HepG2 (cell line): ENCODE data around the gene UBTF. TPM values are rescaled to one million over a fixed set of nuclear protein-coding genes. Genes with fewer than 3 reads are reported as not detected.

Experiments used
- AGO1 ChIP-seq: fragments of 200-400 bp; formaldehyde crosslinking; IDR thresholded peaks from 2 replicates; pipeline ENCODE4 v1.6.1; 2017; ENCODE audit warnings: mild to moderate bottlenecking, low read depth, low read length, moderate library complexity; ENCODE audit not compliant: poor library complexity, severe bottlenecking
- BORCS8-MEF2B ChIP-seq: sonication (generic); formaldehyde crosslinking; IDR thresholded peaks from 2 replicates; pipeline ENCODE4 v1.8.0; 2022; ENCODE audit warnings: mild to moderate bottlenecking, missing genetic modification reagents
- DMAP1 ChIP-seq: IDR thresholded peaks from 2 replicates; pipeline ENCODE4 v1.6.1; 2016
- JARID2 ChIP-seq: sonication (generic); formaldehyde crosslinking; IDR thresholded peaks from 2 replicates; pipeline ENCODE4 v1.8.1; 2023; ENCODE audit warnings: missing genetic modification reagents, inconsistent platforms; ENCODE audit not compliant: insufficient replicate concordance
- KDM5B ChIP-seq: sonication (generic); formaldehyde crosslinking; IDR thresholded peaks from 2 replicates; pipeline ENCODE4 v1.4.0; 2020; ENCODE audit warnings: missing genetic modification reagents, mild to moderate bottlenecking, borderline replicate concordance
- MAFF ChIP-seq: IDR thresholded peaks from 2 replicates; pipeline ENCODE4 v1.6.1; 2011; ENCODE audit warnings: low read depth, low read length, improper control_type of control experiment
- MAFG ChIP-seq: sonication (generic); formaldehyde crosslinking; IDR thresholded peaks from 2 replicates; pipeline ENCODE4 v1.5.1; 2020; ENCODE audit warnings: mild to moderate bottlenecking, missing genetic modification reagents
- MED13 ChIP-seq: sonication (generic); formaldehyde crosslinking; IDR thresholded peaks from 2 replicates; pipeline ENCODE4 v1.5.0; 2020; ENCODE audit warnings: missing genetic modification reagents
- MZF1 ChIP-seq: sonication (generic); formaldehyde crosslinking; IDR thresholded peaks from 2 replicates; pipeline ENCODE4 v1.8.1; 2023; ENCODE audit warnings: mild to moderate bottlenecking, missing genetic modification reagents, borderline replicate concordance
- NCOA5 ChIP-seq: sonication (generic); formaldehyde crosslinking; IDR thresholded peaks from 2 replicates; pipeline ENCODE4 v1.4.0; 2020; ENCODE audit warnings: missing genetic modification reagents
- NR2C2 ChIP-seq: sonication (generic); formaldehyde crosslinking; IDR thresholded peaks from 2 replicates; pipeline ENCODE4 v1.4.0; 2020; ENCODE audit warnings: missing genetic modification reagents, mild to moderate bottlenecking, moderate library complexity, borderline replicate concordance
- TEAD2 ChIP-seq: sonication (generic); formaldehyde crosslinking; IDR thresholded peaks from 2 replicates; pipeline ENCODE4 v1.9.0; 2021; ENCODE audit warnings: missing genetic modification reagents
- YEATS2 ChIP-seq: sonication (generic); formaldehyde crosslinking; IDR thresholded peaks from 2 replicates; pipeline ENCODE4 v1.4.0; 2020; ENCODE audit warnings: missing genetic modification reagents, borderline replicate concordance
- ZBTB34 ChIP-seq: sonication (generic); formaldehyde crosslinking; IDR thresholded peaks from 2 replicates; pipeline ENCODE4 v1.8.0; 2022; ENCODE audit warnings: mild to moderate bottlenecking, missing genetic modification reagents
- ZFP36L2 ChIP-seq: sonication (generic); formaldehyde crosslinking; IDR thresholded peaks from 2 replicates; pipeline ENCODE4 v1.4.0; 2020; ENCODE audit warnings: missing genetic modification reagents
- ZNF556 ChIP-seq: sonication (generic); formaldehyde crosslinking; IDR thresholded peaks from 2 replicates; pipeline ENCODE4 v1.4.0; 2020; ENCODE audit warnings: mild to moderate bottlenecking, missing genetic modification reagents, borderline replicate concordance
- ZNF724P ChIP-seq: sonication (generic); formaldehyde crosslinking; IDR thresholded peaks from 2 replicates; pipeline ENCODE4 v1.8.0; 2022; ENCODE audit warnings: missing genetic modification reagents, borderline replicate concordance
- ZNF740 ChIP-seq: sonication (generic); formaldehyde crosslinking; IDR thresholded peaks from 2 replicates; pipeline ENCODE4 v1.4.0; 2020; ENCODE audit warnings: missing genetic modification reagents
- ZNF800 ChIP-seq: sonication (generic); formaldehyde crosslinking; IDR thresholded peaks from 2 replicates; pipeline ENCODE4 v1.4.0; 2020; ENCODE audit warnings: missing genetic modification reagents
- polyA plus RNA-seq, 8 experiments: library from polyadenylated mRNA; depleted of rRNA in 3 of 8; stranded (reverse) in 7 of 8; unstranded in 1 of 8; fragments of >200 nt; fragmentation: Illumina TruSeq in 4 of 8; extraction: Trizol in 4 of 8; gene quantifications; 2 replicates each; pipeline versions ENCODE4 v1.2.1 to v1.2.3, GENCODE V29; 2011 to 2016; ENCODE audit warnings: low read depth in 4 of 8, missing spikeins in 1 of 8, mixed read lengths in 1 of 8; ENCODE audit not compliant: insufficient read depth in 1 of 8
- total RNA-seq, 5 experiments: library from RNA; depleted of rRNA; stranded (reverse); fragments of >200 nt; fragmentation: Illumina TruSeq; extraction: Trizol; gene quantifications; 2 replicates each; pipeline ENCODE4 v1.2.3, GENCODE V29; 2016; ENCODE audit warnings: low read depth in 1 of 5
- TF ChIP-seq, protein P1 (sequence below): sonication (generic); formaldehyde crosslinking; IDR thresholded peaks from 2 replicates; pipeline ENCODE4 v1.5.1; 2020; ENCODE audit warnings: missing genetic modification reagents, mild to moderate bottlenecking, borderline replicate concordance
- TF ChIP-seq, protein P2 (sequence below): IDR thresholded peaks from 2 replicates; pipeline ENCODE4 v1.6.1; 2016; ENCODE audit warnings: missing genetic modification reagents, missing compliant biosample characterization
- TF ChIP-seq, protein P3 (sequence below): sonication (generic); formaldehyde crosslinking; IDR thresholded peaks from 2 replicates; pipeline ENCODE4 v1.4.0; 2020; ENCODE audit warnings: missing genetic modification reagents

Gene UBTF
- total and polyA plus RNA-seq, 2 of the 13 experiments (the other 11 are each of a cell fraction or from before 2014, with no cell fraction given) = 15.2 to 60.9 TPM

DNA sequence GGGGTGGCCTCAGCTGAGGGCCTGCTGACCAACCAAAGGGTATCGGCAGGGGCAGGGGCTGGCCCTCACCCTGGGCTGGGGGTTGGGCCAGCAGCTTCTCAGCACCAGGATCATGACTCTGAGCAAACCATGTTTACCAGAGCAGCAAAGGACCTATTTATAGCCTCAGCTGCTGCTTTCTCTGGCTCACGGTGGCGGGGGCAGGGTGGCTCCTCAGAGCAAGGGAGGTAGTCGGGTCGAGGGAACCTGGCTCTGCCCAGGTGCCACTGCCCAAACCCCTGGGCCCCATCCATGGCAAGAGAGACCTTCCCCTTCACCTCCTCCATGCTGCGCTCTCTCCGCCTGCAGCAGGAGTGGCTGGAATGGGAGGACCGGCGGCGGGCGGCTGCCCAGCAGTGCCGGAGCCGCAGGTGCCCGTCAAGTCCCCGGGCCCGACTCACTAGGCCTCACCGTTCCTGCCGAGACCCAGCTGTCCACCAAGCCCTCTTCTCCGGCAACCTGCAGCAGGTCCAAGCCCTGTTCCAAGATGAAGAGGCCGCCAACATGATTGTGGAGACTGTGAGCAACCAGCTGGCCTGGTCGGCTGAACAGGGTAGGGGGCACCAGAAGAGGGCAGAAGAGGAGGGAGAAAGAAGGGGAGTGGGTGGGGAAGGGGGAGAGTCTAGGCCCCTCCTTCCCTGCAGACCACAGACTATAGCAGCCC lies 48.8 kb downstream of the UBTF start, which contains the start of gene ASB16 (continued):
- TF ChIP-seq BORCS8-MEF2B (CRISPR knock-in tag) (peak; percentile 50; the same call in 1 of the 2 replicates), NCOA5 (CRISPR knock-in tag) (no peak), MED13 (no peak), MAFF (no peak), NR2C2 (CRISPR knock-in tag) (0 out of 2 replicates have a peak, but pooled peaks have one; percentile 25), KDM5B (CRISPR knock-in tag) (peak; percentile 78; the same call in 1 of the 2 replicates), MAFG (CRISPR knock-in tag) (no peak), TEAD2 (CRISPR knock-in tag) (no peak), ZNF724P (CRISPR knock-in tag) (no peak), ZNF740 (CRISPR knock-in tag) (no peak), ZFP36L2 (no peak), AGO1 (peak; percentile 82), JARID2 (CRISPR knock-in tag) (no peak), ZNF556 (no peak), DMAP1 (CRISPR knock-in tag) (no peak), ZBTB34 (CRISPR knock-in tag) (no peak), MZF1 (no peak; the same call in 1 of the 2 replicates), YEATS2 (CRISPR knock-in tag) (peak; percentile 38; the same call in 1 of the 2 replicates), ZNF800 (CRISPR knock-in tag) (no peak)
- TF ChIP-seq, protein P1, sequence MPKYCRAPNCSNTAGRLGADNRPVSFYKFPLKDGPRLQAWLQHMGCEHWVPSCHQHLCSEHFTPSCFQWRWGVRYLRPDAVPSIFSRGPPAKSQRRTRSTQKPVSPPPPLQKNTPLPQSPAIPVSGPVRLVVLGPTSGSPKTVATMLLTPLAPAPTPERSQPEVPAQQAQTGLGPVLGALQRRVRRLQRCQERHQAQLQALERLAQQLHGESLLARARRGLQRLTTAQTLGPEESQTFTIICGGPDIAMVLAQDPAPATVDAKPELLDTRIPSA (CRISPR knock-in tag) = no peak
- TF ChIP-seq, protein P2, sequence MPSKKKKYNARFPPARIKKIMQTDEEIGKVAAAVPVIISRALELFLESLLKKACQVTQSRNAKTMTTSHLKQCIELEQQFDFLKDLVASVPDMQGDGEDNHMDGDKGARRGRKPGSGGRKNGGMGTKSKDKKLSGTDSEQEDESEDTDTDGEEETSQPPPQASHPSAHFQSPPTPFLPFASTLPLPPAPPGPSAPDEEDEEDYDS = no peak
- TF ChIP-seq, protein P3, sequence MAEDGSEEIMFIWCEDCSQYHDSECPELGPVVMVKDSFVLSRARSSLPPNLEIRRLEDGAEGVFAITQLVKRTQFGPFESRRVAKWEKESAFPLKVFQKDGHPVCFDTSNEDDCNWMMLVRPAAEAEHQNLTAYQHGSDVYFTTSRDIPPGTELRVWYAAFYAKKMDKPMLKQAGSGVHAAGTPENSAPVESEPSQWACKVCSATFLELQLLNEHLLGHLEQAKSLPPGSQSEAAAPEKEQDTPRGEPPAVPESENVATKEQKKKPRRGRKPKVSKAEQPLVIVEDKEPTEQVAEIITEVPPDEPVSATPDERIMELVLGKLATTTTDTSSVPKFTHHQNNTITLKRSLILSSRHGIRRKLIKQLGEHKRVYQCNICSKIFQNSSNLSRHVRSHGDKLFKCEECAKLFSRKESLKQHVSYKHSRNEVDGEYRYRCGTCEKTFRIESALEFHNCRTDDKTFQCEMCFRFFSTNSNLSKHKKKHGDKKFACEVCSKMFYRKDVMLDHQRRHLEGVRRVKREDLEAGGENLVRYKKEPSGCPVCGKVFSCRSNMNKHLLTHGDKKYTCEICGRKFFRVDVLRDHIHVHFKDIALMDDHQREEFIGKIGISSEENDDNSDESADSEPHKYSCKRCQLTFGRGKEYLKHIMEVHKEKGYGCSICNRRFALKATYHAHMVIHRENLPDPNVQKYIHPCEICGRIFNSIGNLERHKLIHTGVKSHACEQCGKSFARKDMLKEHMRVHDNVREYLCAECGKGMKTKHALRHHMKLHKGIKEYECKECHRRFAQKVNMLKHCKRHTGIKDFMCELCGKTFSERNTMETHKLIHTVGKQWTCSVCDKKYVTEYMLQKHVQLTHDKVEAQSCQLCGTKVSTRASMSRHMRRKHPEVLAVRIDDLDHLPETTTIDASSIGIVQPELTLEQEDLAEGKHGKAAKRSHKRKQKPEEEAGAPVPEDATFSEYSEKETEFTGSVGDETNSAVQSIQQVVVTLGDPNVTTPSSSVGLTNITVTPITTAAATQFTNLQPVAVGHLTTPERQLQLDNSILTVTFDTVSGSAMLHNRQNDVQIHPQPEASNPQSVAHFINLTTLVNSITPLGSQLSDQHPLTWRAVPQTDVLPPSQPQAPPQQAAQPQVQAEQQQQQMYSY (CRISPR knock-in tag) = no peak
